DMS114 treated with DMSO at 0.1 percent for 48 hours (cell line): ENCODE measurements around the gene ETV7.
"Not testable (repeated sequence)": the region's sequence is repeated elsewhere in the genome, so short reads cannot be mapped to it uniquely, and the experiment has no call there.

ENCODE experiments used
- DNase-seq: peaks from one replicate; lab custom pipeline; 2025; ENCODE audit not compliant: unreplicated experiment; lab: John Stamatoyannopoulos, UW

The ETV7 gene

DNA sequence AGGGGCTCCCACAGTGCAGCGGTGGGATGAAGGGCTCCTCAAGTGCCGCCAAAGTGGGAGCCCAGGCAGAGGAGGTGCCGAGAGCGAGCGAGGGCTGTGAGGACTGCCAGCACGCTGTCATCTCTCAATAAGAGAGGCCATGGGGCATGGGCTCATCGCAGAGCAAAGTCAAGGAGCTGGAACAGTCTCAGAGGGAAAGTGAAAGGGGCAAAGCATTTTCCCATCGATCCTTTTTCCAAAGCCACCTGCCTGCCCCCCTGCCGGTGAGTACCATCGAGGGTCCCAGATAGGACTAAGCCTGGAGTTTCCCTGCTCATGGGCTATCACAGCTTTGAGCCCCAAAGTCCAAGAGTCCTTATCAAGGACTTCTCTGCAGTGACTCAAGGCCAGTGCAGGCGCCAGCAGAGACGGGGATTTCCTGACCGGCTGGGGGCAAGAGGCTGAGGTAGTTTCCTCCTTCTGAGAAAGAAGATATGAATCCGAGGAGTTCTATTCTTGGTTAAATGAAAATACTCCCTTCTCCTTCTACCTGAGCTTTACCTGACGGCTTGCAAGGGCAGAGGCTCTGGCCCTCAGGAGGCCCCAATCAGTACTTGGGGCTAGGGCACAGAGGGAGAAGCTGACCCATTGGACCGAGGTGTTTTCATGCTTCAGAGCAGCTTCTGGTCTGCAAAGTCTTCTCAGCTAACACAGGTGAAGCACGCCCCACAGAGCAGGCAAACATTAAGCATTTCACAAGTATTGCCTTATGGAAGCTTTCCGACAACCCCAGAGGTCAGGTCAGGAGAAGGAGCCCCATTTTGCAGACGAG is 22.6 kb downstream of the ETV7 start:
- DNase-seq, result no peak

DNA sequence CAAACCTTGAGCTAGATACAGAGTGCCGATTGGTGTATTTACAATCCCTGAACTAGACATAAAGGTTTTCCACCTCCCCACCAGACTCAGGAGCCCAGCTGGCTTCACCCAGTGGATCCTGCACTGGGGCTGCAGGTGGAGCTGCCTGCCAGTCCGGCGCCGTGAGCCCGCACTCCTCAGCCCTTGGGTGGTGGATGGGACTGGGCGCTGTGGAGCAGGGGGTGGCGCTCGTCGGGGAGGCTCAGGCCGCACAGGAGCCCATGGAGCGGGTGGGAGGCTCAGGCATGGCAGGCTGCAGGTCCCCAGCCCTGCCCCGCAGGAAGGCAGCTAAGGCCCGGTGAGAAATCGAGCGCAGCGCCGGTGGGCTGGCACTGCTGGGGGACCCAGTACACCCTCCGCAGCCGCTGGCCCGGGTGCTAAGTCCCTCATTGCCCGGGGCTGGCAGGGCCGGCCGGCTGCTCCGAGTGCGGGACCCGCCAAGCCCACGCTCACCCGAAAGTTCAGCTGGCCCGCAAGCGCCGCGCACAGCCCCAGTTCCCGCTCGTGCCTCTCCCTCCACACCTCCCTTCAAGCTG is 23.3 kb downstream of the ETV7 start:
- not testable (repeated sequence) for DNase-seq

DNA sequence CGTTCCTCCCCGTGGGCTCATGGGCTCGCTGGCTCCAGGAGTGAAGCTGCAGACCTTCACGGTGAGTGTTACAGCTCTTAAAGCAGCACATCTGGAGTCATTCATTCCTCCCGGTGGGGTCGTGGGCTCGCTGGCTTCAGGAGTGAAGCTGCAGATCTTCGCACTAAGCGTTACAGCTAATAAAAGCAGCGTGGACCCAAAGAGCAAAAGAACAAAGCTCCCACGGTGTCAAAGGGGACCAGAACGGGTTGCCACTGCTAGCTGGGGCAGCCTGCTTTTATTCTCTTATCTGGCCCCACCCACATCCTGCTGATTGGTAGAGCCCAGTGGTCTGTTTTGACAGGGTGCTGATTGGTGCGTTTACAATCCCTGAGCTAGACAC is 24.1 kb downstream of the ETV7 start:
- not testable (repeated sequence) for DNase-seq

DNA sequence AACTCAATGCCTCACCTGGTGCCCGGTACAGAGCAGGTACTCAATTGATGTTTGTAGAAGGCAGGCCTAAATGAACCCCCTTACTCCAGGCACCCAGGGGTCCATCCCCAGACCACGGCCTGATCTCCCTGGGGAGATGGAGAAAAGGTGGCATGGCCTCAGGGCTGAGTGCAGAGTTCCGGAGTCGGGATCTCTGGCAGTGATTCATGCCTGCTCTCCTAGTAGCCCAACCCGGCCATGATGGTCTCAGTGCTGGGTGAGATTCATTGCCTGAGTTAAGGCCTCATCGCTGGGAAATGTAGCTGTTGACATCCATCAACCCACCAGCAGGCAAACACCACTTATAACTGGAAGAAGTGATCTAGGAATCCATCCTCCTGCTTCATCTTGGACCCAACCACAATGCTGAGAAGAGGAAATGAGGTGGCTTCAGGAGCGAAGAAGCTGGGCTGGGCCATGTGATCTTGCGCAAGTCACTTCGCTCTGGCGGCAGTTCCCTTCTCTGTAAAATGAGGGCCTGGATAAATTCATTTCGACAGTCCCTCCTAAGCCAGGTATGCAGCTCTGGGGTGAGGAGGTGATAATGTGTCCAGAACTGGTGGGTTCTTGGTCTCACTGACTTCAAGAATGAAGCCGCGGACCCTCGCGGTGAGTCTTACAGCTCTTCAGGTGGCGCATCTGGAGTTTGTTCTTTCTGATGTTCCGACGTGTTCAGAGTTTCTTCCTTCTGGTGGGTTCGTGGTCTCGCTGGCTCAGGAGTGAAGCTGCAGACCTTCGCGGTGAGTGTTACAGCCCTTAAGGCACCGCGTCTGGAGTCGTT is 24.7 kb downstream of the ETV7 start:
- DNase-seq, result no peak

DNA sequence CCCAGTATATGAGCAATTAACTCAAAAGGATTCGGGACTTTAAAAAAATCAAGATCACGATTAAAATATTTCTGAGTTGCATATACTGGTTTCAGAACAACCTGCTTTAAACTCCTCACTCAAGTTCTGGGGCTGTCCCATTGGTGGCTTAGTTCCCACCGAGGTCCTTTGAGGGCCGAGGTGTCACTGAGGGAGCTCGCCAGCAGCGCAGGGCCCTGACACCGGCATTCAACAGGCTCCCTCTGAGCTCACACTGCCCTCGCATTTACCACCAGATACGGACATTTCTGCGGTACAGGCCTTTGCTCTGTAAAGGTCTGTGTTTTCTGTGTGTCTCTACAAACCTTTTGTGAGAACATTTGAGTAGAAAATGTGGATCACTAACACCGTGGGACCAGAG is 26.4 kb downstream of the ETV7 start:
- no peak for DNase-seq

DNA sequence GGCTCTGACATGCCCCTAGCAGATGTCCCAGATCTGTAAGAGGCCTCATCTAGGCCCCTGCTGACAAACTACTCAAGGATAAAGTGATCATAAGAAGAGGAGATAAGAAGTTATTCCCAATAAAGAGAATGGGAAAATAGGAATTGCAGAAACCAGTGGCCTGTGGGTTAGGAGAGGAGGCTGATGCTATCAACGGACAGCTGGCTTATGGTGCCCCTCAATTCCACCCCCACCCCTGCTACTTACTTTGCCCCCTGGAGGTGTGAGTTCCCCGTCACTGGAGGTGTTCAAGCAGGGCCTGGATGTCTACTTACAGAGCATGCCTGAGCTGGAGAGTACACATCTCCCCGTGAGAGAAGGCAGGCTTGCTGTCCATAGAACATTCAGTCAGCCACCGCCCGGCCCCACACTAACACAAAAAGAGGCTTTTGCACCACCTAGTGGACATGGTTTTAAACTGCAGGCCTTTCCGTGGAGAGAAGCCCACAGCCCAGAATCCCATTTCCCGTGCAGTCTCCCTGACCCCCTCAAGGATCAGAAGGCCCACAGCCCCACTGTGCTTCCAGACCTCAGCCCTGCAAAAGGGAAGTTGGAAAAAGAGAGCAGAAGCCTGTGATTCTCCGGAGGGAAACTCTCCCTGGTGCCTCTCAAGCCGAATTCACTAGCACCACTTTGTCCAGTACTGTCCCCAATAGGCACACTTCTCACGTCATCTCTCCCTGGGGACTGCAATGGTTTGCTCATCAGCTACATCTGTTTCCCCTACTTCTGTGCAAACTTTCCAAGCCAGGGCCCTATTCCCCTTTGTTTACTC is 27.0 kb downstream of the ETV7 start:
- DNase-seq, result peak; percentile 80

DNA sequence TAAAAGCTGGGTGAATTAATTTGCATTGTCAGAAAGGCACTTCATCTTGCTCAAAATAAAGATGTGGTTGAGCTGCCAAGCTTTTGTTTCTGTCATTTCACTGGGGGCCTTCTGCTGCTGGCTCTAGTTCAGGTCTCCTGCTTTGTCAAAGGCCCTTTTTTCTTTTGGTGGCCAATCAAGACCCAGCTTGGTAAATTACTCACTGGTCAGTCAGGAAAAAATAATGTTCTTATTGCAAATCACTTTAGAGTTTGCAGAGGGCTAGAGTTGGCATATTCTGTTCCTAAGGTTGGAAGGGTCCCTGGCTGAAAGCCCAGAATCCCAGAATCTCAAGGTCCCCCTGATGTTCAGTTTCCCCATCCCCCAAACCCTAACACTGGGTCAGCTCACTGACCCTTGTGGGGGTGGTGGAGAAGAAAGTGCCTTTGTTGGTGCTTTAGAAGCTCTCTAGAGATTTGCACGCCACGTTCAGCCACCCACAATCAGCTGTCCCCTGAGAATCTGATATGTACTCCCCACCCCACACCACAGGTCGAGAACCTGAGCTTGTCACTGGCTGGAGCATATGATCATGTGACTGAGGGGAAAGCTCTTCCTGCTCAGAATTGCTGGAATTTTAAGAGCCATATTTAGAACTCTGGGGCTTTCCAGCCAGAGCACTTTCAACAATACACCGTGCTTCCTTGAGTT is 29.1 kb downstream of the ETV7 start:
- DNase-seq, result no peak

DNA sequence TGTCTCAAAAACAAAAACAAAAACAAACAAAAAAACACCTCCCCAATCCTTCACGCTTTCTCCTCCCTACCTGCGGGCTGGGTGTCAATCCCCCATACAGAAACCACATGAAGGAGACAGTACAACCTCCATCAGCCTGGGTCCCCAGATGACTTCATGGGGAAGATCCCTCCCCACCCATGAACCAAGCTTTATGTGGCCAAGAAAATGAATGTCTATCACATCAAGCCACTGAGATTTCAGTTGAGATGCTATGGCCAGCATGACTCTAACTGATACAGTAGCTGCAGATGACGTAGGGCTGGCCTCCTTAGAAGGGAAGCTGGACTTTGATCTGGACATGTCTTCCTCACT is 29.6 kb downstream of the ETV7 start:
- no peak for DNase-seq

DNA sequence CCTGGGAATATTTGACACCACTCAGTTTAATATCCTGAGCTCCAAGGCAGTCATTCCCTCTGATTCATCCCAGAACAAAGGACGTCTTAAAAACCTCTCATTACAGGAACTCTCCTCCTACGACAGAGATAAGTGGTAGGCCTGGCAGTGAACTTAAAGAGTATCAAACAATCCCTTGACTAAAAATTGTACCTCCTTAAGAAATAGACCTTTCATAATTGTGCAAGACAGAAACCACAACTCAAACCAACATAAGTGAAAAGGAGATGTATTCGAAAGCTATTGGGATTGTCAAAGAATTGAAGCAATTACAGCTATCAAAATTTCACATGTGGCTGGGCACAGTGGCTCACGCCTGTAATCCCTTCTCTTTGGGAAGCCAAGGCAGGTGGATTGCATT is 31.6 kb downstream of the ETV7 start:
- no peak for DNase-seq

DNA sequence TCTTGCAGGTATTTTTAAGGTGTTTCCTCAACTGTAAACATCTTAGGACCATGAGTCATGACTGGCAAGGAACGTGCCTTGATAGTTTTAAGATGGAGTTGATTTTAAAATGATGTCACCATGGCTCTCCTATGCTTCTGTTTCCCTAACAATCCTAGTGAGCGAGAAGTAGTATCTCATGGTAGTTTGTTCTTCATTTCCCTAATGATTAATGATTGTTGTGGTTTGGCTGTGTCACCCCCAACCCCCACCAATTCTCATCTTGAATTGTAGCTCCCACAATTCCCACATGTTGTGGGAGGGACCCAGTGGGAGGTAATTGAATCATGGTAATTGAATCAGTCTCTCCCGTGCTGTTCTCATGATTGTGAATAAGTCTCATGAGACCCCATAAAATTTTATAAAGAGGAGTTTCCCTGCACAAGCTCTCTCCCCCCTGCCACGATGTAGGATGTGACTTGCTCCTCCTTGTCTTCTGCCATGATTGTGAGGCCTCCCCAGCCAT is 34.0 kb downstream of the ETV7 start:
- no peak for DNase-seq

DNA sequence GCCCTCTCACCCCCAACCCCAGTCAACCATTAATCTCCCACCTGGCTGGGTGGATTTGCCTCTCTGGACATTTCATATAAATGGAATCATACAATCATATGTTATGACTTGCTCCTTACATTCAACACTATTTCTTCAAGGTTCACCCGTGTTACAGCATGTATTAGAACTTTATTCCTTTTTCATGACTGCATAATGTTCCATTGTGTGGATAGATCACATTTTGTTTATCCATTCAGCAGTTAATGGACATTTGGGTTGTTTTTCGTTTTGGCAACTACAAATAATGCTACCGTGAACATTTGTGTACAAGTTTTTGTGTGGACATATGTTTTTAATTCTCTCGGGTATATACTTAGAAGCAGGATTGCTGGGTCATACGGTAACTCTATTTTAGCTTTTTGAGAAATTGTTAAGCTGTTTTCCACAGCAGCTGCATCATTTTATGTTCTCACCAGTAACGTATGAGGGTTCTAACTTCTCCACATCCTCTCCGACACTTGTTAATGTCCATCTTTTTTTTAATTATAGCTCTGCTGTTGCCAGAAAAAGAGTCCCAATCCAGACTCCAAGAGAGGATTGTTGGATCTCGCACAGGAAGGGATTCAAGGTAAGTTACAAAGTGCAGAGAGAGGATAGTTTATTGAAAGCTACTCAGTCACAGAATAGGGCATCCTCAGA is 34.9 kb downstream of the ETV7 start:
- DNase-seq, result no peak

DNA sequence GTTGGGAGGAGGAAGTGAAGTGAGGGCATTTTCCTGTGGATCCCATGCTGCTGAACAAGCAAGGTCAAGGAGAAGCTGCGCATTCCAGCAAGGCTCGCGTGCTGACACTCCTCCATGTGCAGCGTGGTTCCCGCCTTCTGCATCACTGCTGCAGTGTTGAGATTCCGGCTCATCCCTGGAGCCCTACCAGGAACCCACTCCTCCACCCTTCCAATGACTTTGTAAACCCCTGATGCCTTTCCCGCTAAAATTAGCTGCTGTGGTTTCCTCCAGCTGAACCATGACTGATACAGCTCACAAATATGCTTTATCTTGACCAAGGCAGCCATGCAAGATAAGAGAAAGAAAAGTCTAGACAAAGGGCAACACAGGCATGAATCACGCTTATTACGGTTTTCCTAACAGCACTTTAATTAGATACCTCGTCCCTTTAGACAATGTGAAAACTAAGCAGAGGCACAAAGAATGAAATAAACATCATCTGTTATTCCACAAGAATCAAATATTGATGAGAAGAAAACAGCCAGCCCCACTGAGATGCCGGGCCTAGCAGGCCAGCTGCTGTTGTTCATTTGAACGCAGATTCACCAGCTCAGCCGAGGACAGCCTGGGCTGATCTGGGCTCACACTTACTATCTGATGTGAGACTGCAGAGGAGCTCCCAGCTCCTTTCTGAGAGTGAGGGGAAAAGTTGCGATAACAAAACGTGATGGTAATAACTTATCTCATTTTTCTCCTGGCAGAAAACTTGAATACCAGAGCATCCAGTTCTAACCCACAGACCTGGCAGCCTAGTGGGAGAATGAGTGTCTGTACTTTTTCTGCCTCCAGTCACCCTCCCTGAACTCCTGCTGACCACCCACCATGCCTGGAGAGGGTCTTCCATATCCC is 36.5 kb downstream of the ETV7 start:
- no peak for DNase-seq

DNA sequence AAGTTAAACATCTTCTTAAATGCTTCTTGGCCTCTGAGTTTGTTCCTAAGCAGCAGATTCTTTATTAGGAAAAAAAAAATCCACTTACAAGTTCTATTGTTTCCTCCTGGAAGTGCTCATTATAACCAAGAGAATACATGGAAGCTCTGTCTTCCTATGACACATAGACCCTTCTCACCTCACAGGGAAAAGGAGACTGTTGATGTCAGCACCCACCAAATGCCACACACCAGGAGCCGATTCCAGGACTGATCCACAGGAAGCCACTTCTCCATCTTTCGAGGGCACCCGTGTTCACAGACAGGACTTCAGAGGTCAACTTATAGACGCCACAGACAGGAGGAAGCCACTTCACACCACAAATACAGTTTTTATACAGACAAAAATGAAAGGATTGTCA is 37.4 kb downstream of the ETV7 start:
- no peak for DNase-seq

DNA sequence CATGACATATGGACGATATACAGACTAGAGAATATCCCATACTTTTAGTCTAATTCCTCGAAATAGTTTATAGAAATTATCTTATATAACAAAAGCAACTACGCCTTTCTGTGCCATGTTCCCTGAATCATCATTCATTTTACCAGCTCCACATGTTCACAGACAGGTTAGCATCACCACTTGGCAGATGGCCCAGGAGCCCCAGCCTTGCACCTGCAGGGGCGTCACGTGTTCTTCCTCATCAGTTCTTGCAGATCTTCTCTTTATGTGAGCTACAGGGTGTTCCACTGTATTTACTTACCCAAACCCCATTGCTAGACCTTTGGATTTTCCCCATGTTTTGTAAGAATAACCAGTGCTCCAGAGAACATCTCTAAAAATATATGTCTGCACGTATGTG is 38.2 kb downstream of the ETV7 start:
- no peak for DNase-seq

DNA sequence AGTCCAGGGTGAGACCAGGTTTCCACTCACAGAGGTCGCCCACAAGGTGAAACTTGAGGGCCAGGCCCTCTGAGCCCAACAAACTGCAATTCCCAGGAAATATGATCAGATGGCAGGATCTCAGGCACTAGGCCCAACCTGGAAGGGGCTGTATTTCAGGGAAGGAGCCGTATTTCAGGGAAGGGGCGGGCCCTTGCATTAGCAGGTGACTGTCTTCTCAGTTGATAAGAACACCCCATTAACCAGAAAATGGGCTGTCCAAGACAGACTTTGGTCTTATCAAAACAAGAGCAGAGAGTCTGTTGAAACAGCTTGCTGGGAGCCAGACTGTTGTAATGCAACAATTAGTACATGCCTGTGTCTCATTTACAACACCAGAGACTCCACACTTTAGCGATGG is 39.8 kb downstream of the ETV7 start:
- no peak for DNase-seq

DNA sequence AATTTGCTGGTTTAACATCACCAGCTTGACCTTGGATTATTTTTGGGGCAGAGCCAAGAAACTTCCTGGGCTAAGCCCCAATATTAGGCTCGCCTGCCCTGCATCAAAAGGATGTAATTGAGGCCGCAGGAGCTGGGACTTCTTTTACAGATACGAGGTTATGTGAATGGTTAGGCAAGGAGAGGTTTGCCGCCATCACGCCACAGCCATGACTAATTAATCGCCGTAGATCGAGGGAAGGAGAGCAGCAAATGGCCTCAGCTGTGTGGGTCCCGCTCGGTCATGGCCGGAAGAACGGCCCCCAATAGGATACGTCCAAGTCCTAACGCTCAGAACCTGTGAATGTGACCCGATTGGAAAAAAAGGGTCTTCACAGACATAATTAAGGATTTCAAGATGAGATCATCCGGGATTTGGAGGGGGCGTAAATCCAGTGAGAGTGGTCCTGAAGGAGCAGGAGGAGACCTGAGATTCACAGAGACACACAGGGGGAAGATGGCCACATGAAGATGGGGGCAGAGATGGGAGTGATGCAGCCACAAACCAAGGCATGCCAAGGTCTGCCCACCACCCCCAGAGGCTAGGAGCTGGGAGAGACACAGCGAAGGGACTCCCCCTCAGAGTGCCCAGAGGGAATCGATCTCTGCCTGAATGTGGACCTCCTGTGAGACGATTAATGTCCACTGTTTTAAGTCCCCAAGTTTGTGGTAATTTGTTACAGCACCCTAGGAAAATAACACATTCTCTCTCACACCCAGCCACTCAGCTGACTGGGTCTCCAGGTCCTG is 40.8 kb downstream of the ETV7 start:
- DNase-seq, result no peak

DNA sequence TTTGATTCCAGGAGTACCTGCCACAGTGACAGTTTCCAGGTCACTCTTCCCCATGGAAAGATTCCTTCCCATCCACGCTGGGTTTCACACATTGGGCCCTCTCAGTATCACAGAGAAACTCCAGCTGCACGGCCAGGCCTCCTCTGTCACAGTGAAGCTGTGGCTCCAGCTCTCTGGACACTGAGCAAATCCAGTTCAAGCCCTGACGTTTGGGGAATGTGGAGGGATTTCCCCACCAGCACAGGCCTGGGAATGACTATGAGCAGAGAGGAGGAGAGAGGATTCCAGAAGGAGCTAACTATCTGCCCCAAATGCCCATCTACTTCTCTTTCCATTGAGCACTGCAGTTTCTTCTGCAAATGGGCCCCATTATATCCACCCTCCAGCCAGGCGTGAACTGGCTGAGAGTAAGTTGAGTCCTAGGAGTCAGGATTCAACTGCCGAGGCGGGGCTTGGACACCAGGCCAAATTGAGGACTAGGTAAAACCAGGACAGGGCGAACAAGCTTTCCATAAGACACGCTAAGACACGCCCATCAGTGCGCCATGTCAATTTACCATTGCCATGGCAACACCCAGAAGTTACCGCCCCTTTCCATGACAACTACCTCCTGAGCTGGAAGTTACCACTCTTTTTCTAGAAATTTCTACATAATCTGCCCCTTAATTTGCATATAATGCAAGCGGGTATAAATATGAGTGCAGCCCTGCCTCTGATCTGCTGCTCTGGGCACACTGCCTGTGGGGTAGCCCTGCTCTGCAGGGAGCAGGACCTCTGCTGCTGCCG is 41.6 kb downstream of the ETV7 start:
- DNase-seq, result no peak
